HG03135 (cell line): ENCODE data around the gene SLC16A10.

ENCODE experiments used
- ATAC-seq: cut with Tn5 transposase; IDR thresholded peaks from one replicate; pipeline ENCODE4 v1.9.1; 2021; ENCODE audit warnings: mild to moderate bottlenecking, moderate library complexity; ENCODE audit not compliant: unreplicated experiment

SLC16A10 gene

DNA sequence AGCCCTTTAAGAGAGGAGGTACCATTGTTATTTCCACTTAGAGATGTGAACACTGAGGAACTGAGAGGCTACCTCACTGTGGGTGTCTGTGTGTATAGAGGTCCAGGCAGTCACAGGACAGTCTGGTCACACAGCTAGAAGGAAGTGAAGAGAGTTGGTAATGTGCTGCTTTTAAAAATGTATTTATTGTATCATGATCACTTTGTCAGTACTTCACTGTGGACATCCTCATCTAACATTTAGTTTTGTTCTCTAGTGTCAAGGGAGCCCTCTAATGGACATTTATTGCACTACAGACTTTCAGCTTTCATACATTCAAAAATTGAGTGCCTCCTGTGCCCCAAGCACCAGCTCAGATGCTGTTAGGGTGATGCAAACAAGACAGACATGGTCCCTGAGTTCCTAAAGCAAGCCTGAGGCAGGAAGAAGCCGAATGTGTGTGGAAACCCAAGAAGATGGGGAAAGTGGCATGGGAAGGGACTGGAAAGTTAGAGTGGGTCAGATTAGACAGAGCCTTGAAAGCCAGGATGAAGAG, 123.0 kb downstream of the SLC16A10 start:
- no peak for ATAC-seq

DNA sequence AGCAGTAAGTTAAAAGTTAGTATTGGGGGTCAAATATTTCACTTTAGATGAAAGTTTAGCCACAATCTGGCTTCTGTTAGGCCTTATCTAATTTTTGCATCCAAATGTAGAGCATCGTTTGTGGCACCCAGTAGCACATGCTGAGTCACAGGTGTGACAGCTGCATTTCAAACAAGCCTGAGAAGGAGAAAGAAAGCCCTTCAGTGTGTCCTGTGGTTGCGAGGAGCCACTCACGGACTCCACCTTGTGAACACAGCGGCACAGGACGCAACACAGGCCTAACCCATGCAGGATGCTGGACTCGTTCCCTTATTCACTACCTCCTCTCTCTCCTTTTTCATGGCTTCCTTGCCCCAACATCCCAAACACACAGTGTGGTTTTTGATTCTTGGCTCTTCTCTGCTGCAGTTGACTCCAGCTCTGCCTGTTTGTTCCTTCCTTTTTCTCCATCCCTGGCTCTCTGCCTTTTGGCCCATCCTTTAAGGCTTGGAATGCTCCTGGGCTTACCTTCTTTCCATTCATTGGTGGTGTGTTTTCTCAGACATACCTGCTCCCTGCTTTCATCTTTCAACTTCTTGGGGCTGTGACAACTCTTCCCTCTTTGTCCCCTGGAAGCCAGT, 124.2 kb downstream of the SLC16A10 start:
- ATAC-seq: no peak

DNA sequence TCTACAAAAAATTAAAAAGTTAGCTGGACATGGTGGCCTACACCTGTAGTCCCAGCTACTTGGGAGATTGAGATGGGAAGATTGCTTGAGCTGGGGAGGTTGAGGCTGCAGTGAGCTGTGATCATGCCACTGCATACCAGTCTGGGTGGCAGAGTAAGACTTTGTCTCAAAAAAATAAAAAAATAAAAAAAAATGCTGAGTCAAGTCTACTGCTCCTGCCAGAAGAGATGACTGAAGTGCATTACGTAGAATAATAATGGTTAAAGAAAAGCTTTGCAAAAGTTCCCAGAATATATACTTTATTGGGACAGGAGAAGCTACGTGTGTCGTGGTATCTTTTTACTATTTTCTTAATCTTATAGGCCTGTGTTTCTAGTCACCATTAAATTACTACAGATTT, 125.3 kb downstream of the SLC16A10 start:
- ATAC-seq: no peak

DNA sequence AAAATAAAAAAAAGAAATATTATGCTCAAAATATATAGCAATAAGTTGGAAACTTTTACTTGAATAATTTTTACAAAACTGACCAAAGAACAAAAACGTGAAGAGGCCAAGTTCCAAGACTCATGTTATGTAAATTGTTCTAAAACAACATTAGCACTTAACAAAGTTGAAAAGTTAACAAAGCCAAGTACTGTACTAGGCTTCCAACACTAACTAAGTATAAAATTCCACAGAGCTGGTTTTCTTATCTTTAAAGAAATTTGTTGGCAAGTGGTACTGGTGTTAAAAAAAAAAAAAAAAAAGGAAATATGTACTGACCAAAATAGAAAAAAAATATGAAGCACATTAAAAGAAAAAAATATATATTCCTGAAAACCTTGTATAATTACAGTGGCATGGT, 127.8 kb downstream of the SLC16A10 start:
- ATAC-seq: no peak

DNA sequence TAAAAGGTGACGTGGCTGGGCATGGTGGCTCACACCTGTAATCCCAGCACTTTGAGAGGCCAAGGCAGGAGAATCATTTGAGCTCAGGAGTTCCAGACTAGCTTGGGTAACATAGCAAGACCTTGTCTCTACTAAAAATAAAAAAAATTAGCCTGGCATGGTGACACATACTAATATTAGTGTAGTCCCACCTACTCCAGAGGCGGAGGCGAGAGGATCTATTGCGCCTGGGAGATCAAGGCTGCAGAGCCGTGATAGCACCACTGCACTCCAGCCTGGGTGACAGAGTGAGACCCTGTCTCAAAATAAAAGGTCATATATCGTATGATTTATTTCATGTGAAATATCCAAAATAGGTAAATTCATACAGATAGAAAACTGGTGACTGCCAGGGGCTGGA, 132.5 kb downstream of the SLC16A10 start:
- no peak for ATAC-seq

DNA sequence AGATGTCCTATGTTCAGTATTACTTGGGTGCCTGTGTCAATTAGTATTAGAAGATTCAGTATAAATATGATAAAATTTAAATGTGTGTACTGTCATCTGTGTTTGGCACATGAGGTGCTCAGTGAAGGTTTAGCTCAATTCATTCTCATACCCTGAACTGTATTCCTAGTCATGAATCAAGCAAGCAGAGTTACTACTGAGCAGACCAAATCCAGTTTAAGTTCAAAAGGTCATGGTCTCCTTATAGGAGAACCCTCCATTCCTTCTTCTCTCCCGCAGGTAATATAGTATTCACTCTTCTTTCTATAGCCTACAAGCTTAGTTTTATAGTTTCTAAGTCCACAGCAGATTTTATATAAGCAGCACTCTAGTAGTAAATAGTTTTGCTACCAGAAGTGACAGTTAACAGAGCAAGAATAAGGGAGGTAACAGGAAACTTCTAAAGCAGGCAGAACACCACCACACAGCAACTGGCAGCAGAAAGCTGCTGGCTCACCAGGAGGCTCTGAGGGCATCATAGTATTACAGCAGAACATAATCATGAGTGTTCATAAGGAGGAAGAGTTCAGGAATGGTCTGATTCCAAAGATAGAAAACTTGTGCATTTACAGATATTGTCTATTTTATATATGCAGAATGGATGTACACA, 133.2 kb downstream of the SLC16A10 start:
- no peak for ATAC-seq

DNA sequence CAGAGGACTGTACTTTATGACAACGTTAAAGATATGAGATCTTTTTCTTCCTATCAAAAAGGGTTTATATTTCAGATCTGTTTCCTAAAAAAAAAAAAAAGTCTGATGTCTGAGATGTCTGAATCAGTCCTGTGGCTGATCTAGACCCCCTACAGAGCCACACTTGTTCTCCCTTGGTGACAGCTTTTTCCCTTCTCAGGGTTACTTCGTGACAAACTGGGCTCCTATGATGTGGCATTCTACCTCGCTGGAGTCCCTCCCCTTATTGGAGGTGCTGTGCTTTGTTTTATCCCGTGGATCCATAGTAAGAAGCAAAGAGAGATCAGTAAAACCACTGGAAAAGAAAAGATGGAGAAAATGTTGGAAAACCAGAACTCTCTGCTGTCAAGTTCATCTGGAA, 134.5 kb downstream of the SLC16A10 start:
- no peak for ATAC-seq

DNA sequence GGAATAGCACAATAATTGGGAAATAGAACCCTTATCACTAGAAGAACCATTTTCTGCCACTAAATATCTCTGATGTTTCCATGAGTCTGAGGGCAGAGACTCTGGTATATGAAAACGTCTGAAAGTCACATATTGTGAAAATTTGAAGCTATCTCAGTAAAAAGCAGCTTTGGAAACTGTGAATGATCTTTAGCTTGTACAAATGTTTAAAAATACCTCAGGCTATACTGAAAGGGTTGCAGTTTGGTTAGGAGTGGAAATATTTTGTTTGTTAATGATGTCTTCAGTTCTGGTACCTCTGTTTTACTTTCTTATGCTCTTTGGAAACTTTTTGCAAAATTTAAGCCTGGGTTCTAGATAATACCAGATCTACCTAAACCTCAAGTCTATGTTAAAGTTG, 135.0 kb downstream of the SLC16A10 start:
- ATAC-seq: no peak

DNA sequence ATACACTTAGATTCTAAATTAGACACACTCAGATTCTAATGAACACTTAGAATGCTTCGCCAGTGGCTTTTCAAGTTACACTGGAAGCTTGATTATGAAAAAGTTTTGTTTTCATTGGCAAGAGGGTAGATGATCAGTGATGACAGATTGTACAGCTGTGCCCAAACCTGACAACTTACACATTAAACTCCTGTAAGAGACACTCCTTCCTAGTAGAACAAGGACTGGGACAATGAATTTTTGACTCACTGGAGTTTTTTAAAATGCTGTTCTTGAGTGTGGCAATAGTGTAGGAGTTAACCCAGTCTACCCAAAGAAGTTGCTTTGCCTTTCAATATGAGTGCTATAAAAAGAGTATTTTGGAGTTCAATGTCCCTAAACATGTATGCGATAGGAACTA, 140.8 kb downstream of the SLC16A10 start:
- ATAC-seq: no peak

DNA sequence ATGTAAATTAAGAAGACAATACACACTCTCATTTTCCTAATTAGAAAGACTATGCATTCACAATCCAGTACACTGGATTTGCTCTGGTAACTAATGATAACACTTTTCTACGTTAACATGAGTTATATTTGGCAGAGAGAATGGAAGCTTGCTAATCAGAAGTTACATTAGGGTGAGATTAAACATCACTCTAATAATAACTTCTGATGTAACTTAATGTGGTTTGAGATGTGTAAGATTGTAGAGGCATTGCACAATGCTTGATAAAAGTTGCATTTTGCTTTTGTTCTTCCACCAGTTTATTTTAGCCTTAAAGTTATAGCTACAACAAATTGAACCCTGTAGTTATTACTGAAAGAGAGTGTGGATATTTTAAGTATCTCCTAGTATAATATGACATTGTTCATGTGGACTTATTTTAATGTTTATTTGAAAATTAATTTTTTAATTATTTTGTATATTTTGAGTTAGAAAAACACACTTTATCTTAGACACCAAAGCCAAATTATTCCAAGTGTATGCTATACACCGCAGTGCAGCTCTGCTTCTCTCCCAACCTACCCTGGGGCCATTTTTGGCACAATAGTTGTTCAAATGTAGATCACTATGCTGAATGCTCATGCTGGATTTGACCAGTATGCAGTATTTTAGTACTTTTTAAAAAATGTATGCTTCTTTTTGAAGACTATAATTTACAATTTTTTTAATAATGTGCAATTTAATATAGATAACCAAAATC, 143.2 kb downstream of the SLC16A10 start:
- ATAC-seq: no peak

DNA sequence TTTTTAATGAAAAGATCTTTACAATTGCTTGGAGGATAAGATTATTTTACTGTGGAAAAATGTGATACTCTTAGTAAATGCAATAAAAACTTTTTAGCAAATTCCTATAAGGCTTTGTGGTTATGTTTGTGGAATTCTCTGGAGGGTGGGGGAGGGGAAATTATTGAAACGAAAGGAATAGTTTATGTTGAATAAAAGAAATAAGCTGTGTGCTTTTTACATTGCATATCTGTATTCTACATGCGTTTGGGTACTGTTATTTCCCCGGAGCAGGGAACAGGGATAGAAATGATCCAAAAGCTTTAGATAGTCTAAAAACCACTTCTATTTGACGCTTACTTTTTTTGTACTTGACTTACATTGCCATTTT, 143.8 kb downstream of the SLC16A10 start:
- no peak for ATAC-seq

DNA sequence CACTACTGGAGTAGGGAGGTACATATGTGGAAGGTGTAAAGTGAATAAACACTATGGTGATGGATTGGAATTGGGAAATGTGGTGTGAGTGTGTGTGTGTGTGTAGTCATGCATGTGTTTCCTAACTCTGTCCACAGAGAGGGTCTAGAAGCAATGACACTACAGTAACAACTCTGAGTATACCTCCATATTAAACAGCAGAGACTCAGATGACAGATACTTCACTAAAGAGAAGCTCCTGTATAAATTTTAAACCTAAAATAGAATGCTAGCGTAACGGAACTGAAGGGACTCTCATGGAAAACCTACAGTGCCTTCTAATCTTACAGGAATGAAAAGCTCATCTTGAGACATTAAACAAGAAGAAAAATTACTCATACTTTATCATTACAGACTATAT, 150.5 kb downstream of the SLC16A10 start:
- no peak for ATAC-seq

DNA sequence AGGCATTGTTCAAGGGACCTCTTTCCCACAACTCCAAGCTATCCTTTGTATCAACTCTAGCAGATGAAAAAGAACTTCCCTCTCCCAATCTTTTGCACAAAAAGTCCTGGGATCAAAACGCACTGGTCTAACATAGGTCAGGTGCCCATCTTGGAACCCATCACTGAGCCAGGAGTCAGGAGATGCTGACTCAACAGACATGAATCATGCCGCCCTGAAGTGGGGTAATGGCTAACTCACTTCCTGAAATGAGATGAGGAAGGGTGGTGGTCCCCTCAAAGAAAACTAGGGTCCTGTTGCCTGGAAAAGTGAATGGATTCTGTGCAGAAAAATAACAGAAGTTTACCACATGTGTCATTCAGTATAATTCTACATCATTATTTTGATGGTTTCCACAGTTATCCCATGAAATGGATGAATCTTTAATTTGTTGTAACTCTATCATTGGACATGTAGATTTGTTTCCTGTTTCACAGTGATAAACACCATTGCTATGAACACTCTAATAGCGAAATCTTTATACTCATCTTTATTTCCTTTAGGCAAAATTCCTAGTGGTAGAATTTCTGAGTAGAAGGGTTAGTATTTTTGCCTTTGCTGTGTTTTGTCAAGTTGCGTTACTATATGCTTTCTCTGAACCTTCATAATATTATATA, 151.3 kb downstream of the SLC16A10 start:
- ATAC-seq: no peak

DNA sequence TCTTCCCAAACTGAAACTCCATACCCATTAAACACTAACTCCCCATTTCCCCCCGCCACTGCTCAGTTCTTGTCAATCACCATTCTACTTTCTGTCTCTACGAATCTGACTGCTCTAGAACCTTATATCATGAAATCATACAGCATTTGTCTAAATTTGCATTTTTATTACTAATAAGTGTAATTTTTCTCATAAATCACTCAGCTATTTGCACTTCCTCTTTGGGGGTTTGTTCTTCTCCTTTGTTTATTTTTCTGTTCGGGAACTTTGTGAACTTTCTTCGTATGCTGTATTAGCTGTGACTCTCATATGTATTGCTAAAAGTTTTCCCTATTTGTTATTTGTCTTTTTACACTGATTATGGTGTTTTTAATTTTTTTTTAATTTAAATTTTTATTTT, 152.2 kb downstream of the SLC16A10 start:
- no peak for ATAC-seq

DNA sequence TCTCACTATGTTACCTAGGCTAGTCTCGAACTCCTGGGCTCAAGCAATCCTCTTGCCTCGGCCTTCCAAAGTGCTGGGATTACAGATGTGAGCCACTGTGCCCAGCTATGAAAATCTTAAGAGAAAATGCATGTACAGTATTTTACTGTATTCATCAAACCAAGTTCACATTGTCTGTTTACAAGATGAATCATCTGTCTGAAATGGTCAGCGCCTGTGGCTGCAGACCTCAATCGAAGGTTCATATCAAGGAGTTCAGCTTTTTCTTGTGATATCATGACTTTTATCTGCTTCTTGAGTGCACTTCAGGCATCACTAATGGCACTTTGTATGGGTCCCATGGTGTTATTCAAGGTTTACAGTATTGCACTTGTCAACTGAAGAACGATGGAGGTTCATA, 155.1 kb downstream of the SLC16A10 start:
- ATAC-seq: no peak

DNA sequence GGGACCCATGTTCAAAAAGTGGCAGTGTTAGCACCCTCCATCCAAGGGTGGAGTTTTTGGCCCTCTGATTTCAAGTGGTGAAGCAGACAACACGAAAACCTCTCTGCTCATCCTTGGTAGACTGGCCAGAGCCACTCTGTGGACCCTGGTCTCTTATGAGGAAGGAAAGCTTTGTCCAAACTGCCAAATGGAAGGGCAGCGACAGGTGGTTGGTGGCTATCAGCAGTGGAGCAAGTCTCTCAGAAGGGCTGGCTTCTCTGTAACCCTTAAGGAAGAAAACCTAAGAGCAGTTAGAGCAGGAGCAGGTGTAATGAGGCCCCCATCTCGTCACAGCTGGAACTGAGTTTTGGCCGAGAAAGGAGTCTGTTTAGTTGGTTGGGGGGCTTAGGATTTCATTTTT, 155.8 kb downstream of the SLC16A10 start:
- no peak for ATAC-seq

DNA sequence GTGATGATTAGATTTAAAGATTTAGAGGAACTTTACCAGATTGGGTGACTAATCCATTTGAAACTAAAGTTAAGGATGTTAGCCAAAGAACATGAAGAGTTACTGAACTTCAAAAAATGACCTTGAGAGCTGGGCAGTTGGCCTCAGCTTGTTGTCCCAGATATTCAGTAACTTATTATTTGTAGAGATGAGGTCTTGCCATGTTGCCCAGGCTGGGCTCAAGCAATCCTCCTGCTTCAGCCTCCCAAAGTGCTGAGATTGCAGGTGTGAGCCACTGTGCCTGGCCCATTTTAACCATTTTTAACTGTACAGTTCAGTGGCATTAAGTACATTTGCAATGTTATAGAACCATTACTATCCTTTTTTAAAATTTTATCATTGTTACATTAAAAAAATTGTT, 161.5 kb downstream of the SLC16A10 start:
- ATAC-seq: no peak

DNA sequence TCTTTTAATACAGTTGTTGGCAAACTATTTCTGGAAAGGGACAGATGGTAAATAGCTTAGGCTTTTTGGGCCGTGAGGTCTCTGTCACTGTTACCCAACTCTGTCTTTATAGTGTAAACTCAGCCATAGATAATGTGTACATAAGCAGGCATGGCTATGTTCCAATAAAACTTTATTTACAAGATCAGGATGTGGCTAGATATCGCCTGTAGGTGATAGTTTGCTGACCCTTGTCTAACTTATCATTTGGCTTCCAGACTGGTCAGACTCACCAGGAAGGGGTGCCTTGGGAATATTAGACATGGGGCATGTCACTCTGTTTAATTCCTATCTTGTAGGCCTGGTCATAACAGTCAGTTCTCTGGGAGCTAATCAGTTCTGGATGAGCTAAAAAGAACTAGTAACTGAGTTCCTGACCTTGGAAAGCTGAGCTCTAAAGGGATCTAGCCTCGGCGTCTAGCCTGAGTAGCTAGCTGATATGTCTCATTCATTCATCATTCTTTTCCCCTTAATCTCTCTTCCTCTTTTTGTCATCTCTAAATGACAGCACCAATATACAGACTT, 163.6 kb downstream of the SLC16A10 start:
- no peak for ATAC-seq

DNA sequence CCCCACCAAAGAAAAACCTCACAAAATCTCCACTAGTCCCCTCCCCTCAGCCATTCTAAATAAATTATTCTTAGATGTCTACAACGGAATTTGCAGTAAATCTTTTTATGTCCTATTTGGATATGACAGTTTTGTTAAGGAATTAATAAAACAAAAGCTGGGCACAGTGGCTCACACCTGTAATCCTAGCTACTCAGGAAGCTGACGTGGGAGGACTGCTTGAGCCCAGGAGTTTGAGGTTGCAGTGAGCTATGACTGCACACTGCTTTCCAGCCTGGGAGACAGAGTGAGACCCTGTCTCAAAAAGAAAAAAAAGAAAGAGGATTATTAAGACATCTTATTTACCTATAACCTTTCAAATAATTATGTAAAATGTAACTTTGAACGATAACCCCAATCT, 165.4 kb downstream of the SLC16A10 start:
- ATAC-seq: no peak

DNA sequence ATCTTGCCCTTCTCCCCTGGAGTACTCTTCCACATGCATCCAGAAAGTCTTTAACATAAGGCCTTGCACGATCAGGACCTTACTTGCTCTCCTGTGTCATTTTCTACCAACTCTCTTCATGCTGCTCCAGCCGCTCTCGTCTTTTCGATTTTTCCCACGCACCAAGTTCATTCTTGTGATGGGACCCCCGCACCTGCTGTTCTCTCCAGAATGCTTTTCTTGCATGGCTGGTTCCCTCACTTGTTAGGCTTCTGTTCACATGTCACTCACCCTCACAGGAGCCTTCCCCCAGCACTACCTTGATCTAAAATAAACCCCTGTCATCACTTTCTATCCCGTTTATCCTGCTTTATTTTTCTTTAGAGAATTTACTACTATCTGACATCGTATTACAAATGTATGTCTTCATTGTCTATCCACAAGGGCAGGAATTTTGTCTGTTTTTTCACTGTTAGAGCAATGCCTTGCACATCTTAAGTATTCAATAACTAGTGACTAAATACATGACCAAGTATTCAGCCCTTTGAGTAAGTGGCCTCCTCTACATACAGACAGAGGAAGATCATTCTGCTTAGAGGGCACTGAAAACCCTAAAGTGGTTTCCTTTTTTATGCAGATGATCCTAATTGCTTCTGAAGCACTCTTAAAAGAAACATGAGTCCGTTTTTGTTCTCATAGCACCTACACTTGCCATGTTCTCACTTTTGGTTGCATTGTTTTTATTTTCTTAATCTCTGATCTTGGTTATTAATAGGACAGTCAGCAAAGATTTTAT, 166.9 kb downstream of the SLC16A10 start:
- no peak for ATAC-seq

DNA sequence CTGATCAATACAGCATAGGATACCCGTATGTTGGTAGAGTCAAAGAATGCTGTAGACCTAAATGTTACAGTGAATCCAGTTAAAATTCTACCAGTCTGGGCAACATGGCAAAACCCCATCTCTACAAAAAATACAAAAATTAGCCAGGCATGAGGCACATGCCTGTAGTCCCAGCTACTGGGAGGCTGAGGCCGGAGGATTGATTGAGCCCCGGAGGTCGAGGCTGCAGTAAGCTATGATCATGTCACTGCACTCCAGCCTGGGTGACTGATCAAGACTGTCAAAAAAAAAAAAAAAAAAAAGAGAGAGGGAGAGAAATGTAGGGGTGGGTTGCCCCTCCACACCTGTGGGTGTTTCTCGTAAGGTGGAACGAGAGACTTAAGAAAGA, 167.5 kb downstream of the SLC16A10 start:
- no peak for ATAC-seq
